ENCODE data around the gene GPR162. TPM values are rescaled to one million over a fixed set of nuclear protein-coding genes. Genes with fewer than 3 reads are reported as not detected.

GPR162 gene
- total and polyA plus RNA-seq, 2 of the 4 experiments (the other 2 are of a cell fraction) = 2.9 to 6.0 TPM

- H3K4ac ChIP-seq (ENCODE audit: low read depth, low read length) = no peak overlapping the region
- CTCF ChIA-PET = interaction anchor here (0.8 kb wide), 1 partner anchor 34 kb away, joined by 3 read pairs; the partner anchor contains the start of gene MLF2
- POLR2A ChIA-PET (ENCODE audit: unreplicated experiment) = no interaction called here
These were observed 34.3 kb upstream of the GPR162 start for GRCh38 chr12:6787309-6787708.

More at GRCh38 chr12:6787309-6787708, 34.3 kb upstream of the GPR162 start:
- Histone ChIP-seq H4K5ac (ENCODE audit: low read depth, low read length) (no peak overlapping the region), H2BK120ac (ENCODE audit: low read depth, low read length) (no peak overlapping the region), H3K4me3 (ENCODE audit: insufficient read depth, low read depth, low read length) (no peak overlapping the region), H2AK5ac (ENCODE audit: low read depth, low read length) (no peak overlapping the region), H4K20me1 (ENCODE audit: insufficient read depth, low read length) (no peaks in the 10 kb centered on the region), H4K91ac (ENCODE audit: insufficient read depth, low read depth, low read length) (no peak overlapping the region), H2AFZ (replicated peaks; ENCODE audit: low read length, poor library complexity) (no peak overlapping the region), H3K9ac (ENCODE audit: low read depth, low read length) (no peak overlapping the region), H3K9me3 (ENCODE audit: control insufficient read depth, insufficient read depth, low read length) (no peaks in the 10 kb centered on the region), H3K4me2 (ENCODE audit: low read depth, low read length) (no peak overlapping the region), H2AK9ac (replicated peaks; ENCODE audit: low read depth, low read length, poor library complexity) (no peak overlapping the region), H3K79me1 (ENCODE audit: low read depth in 1 of 2, low read length in 2 of 2) (peaks cover 0 to 6% of the 10 kb centered on the region in 2 experiments; a peak in 2 of 4 replicates), H2BK15ac (ENCODE audit: low read depth, low read length) (no peak overlapping the region), H3K4me1 (ENCODE audit: control insufficient read depth, insufficient read depth, low read length) (peaks cover 13% of the 10 kb centered on the region), H3K36me3 (ENCODE audit: control insufficient read depth, insufficient read depth, low read length) (no peaks in the 10 kb centered on the region), H3K9me1 (ENCODE audit: insufficient read depth, low read length) (peaks cover 8% of the 10 kb centered on the region; the same call in 1 of the 2 replicates), H2BK5ac (ENCODE audit: low read depth, low read length, poor library complexity, severe bottlenecking) (no peak overlapping the region), H2BK20ac (ENCODE audit: low read depth, low read length) (no peak overlapping the region), H3K23ac (ENCODE audit: low read depth, low read length) (no peak overlapping the region), H3K18ac (ENCODE audit: low read depth, low read length) (no peak overlapping the region), H3K56ac (ENCODE audit: extremely low read depth, insufficient read depth, low read length) (no peak overlapping the region), H3K27me3 (ENCODE audit: control insufficient read depth, insufficient read depth, low read length) (no peaks in the 10 kb centered on the region), H3K14ac (replicated peaks; ENCODE audit: low read depth, low read length) (no peak overlapping the region), H3K27ac (ENCODE audit: insufficient read depth, low read length) (no peak overlapping the region), H4K8ac (ENCODE audit: low read depth in 2 of 2, low read length in 2 of 2) (no peak overlapping the region)
- DNase-seq (no peak), ATAC-seq (ENCODE audit: low read depth) (no peak)
- 90% methylated on average over 4 of the region's 5 CpGs; no CpG with 5 or more reads in 1 of the 2 experiments for WGBS, 2 experiments (ENCODE audit: extremely low coverage in 2 of 2, insufficient read length in 1 of 2)
- TF ChIP-seq FOS (IDR thresholded peaks at IDR 0.05; ENCODE audit: low read depth, low read length) (no peak), BHLHE40 (IDR thresholded peaks at IDR 0.05; ENCODE audit: low read depth, low read length) (no peak), MAFK (IDR thresholded peaks at IDR 0.05; ENCODE audit: low read depth, low read length) (peak; percentile 78), MXI1 (IDR thresholded peaks at IDR 0.05; ENCODE audit: borderline replicate concordance, low read depth, low read length) (no peak)
- in situ Hi-C loops (cut with MboI; ENCODE audit: low sequenced_read_pairs) = no loop called here
- no TSS peak for BruUV-seq (replicated peaks)
- dilution Hi-C loops (cut with HindIII; ENCODE audit: low sequenced_read_pairs, unreplicated experiment) = no loop called here
- intact Hi-C loops (cut with micrococcal nuclease) = no loop called here

Measured in IMR-90 (cell line).